T-helper 1 cell treated with Interleukin-12 subunit alpha and Interleukin-12 subunit beta and Interleukin-4 antibody, amounts not matched to agents 30 ng/mL and 1 ng/mL, for 36 hours (primary cell): ENCODE data around the gene ATP1B1. TPM values are rescaled to one million over a fixed set of nuclear protein-coding genes. Genes with fewer than 3 reads are reported as not detected.
"Not testable (repeated sequence)": the region's sequence is repeated elsewhere in the genome, so short reads cannot be mapped to it uniquely, and the experiment has no call there.

Experiments used
- intact Hi-C: fragments of 100-400 bp; cut with micrococcal nuclease; formaldehyde crosslinking; loops from one replicate; pipeline ENCODE4 v1.15.1; 2024
- total RNA-seq: library from RNA; stranded (reverse); gene quantifications from 2 replicates; pipeline ENCODE4 v1.2.3, GENCODE V29; 2022

ATP1B1 gene
- total RNA-seq, 1 donor from 2014 or later: 10.9 TPM

GRCh38 chr1:169138866-169139670 is 32.6 kb downstream of the ATP1B1 start:
- intact Hi-C loops: loop anchor here (1.0 to 10.0 kb wide), 4 partner anchors 33 to 794 kb away; partner anchors contain the start of gene ATP1B1

GRCh38 chr1:169141356-169141755 is 34.9 kb downstream of the ATP1B1 start:
- intact Hi-C loops: no loop called here

GRCh38 chr1:169142129-169142528 is 35.6 kb downstream of the ATP1B1 start:
- intact Hi-C loops: no loop called here

GRCh38 chr1:169143346-169143745 is 36.9 kb downstream of the ATP1B1 start:
- intact Hi-C loops: no loop called here

GRCh38 chr1:169143984-169144383 is 37.5 kb downstream of the ATP1B1 start:
- intact Hi-C loops: no loop called here

DNA sequence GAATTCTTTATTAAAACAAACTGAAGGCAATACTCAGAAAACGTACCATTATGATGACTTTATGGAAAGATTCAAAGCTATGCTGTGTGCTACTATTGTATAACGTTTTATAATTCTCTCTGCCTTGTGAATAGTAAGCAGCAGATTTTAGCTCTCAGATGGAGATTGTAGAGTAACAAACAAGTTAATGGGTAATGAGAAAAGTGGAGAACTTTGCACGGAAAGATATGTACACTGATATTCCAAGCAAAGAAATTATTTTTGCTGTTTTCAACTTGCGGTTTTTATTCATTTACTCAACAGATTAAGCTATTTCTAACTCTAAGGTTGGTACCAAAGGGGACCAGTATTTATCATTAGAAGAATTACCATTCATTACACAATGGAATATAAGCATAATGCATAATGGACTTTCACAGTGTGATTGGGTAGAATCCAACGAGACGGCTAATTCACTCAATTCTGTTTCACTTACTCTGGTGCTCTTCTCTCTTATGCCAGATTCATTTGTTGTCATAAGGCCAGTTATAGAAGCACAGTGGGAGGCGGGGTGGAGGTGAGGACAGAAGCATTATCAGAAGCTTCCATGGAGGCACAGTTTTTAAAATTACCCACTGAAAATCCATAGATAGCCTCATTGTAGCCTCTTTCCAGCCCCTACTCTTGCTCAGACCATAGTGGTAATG is 38.6 kb downstream of the ATP1B1 start:
- intact Hi-C loops: no loop called here

- intact Hi-C loops: no loop called here
Observed at GRCh38 chr1:169146576-169147214, 40.2 kb downstream of the ATP1B1 start.

GRCh38 chr1:169148472-169149252 is 42.2 kb downstream of the ATP1B1 start:
- intact Hi-C loops: no loop called here

GRCh38 chr1:169149555-169150286 is 43.2 kb downstream of the ATP1B1 start:
- intact Hi-C loops: no loop called here

DNA sequence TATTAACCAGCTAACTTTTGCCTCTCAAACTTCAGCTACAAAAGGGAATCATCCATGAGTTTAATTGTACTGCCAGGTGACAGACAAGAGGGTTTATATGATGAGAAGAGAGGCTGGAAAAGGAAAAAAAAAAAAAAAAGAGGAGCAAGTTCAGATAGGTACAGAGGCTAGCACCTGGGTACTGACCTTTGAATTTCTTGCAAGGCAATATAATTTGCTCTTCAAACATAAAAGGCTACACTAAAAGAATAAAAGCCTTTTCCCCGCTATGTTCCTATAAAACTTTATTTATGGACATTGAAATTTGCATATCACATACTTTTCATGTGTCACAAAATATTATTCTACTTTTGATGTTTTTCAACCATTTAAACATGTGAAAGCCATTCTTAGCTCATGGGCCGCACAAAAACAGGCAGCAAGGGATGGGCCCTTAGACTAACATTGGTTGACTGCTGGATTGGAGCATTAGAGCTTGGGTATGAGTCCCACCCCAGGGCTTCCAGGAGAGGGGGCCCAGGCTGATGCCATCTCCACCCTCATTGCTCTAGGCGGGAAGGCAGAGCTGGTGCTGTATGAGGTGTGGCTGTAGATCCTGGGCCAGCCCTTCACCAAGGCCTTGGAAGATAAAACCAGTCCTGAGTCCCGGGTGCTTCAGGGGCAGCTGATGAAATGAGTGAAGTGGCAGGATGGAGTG is 44.3 kb downstream of the ATP1B1 start:
- intact Hi-C loops: no loop called here

GRCh38 chr1:169151338-169151837 is 44.9 kb downstream of the ATP1B1 start:
- intact Hi-C loops: no loop called here

DNA sequence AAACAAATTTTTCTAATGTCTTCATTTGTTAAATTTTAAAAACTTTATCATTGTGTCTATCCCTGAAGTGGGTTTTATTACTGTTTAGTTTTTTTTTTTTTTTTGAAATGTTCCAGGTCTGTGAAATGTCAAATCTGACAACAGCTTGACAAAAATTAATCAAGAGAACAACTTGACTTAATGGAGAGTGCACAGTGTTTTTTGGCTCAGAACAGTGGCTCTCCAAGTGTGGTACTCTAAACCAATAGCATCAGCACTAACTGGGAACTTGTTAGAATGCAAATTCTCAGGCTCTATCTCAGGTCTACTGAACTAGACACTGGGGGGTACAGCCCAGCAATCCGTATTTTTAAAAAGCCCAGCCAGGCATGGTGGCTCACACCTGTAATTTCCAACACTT is 49.2 kb downstream of the ATP1B1 start:
- intact Hi-C loops: no loop called here

- intact Hi-C loops: no loop called here
Observed at GRCh38 chr1:169156580-169156979, 50.1 kb downstream of the ATP1B1 start.

DNA sequence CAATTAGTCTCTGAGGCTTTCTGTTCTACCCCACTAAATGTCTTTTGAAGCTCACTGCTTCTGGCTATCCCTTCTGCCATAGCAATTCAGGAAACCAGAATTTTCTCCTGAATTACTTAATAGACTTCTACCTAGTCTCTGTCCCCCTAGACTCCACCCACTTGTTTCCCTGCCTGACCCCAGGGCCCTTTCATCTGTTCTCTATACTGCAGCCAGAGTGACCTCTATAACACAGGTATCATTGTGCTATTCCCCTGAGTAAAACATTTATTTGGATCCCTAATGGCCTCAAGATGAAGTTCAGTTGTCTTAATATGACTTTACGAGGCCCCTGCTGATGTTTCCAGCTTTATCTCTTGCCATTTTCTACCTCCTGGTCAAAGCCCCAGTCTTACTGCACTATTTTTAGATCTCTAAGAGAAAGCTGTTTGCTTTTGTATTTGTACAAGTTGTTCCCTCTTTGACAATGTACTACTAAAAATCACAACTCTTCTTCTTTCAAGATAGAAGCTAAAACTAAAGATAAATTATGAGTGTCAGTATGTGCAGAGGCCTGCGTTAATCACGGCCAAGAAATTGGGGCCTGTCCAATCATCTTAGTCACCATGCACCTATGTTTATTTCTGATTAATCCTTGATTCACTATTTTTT is 54.5 kb downstream of the ATP1B1 start:
- intact Hi-C loops: no loop called here

DNA sequence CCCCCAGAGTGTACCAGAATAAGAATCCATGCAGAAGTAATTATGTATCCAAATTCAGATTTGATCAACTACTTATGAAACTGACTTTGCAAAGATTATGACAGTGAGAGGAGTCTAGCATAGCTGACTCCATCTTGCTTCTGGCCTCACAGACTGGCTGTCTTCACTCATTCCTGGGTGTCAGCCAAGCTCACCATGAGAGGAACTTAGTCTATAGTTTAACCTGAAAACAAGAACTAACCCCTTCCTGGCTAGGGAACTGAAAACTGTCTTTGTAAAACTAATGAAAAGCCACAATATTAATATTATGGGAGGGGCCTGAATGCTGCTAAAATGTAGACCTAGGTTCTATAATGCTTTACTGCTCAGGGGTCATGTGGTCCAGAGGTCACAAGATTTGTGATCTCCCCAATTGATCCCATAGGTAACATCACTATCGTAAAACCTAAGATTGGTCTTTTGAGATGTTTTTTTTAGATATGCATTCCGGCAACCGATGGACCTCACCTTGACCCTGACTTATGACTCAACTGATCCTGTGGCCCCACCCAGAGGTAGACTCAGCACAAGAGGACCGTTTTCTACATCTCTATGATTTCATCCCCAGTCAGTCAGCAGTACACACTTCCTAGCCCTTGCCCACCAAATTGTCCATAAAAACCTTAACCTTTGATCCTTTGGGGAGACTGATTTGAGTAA is 55.2 kb downstream of the ATP1B1 start:
- intact Hi-C loops: no loop called here

DNA sequence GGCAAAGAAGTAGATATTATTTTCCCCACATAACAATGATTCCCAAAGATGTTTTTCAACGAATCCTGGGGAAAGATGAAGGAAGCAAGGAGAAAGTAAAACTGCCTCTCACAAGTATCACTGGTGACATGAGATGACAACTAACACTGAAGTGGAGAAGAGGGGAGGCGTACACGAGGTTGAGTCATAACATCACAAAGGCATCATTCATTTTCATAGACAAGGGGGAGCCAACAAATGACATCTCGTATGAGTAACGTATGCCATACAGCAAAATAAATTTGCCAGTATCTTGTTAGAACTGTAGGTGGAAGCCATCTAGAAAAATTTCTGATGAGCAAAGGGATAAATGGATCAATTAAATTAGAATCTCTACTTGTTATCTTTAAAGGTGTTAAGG is 56.6 kb downstream of the ATP1B1 start:
- intact Hi-C loops: no loop called here

DNA sequence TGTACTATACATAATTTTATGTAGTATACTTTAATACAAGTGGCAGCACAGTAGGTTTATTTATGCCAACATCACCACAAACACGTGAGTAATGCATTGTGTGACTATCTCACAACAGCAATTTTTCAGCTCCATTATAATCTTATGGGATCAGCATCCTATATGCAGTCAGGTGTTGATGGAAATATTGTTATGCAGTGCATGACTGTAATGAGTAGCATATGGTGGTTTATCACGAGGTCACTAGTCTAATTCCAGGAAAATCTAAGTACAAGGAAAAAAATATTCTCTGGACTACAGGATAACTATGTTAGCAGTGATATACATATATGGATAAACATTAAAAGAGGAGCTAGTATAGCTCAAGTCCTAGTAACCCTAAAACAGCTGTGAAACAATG is 69.0 kb downstream of the ATP1B1 start:
- intact Hi-C loops: no loop called here

DNA sequence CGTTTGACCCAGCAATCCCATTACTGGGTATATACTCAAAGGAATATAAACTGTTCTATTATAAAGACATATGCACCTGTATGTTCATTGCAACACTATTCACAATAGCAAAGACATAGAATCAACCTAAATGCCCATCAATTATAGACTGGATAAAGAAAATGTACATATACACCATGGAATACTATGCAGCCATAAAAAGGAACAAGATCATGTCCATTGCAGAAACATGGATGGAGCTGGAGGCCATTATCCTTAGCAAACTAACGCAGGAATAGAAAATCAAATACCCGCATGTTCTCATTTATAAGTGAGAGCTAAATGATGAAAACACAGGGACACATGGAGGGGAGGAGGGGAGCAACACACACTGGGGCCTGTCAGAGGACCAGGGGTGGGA is 72.9 kb downstream of the ATP1B1 start:
- intact Hi-C loops: not testable (repeated sequence)

- intact Hi-C loops: no loop called here
Observed at GRCh38 chr1:169180174-169180573, 73.7 kb downstream of the ATP1B1 start.
